Measurements from ENCODE around the gene TEX48.

DNA sequence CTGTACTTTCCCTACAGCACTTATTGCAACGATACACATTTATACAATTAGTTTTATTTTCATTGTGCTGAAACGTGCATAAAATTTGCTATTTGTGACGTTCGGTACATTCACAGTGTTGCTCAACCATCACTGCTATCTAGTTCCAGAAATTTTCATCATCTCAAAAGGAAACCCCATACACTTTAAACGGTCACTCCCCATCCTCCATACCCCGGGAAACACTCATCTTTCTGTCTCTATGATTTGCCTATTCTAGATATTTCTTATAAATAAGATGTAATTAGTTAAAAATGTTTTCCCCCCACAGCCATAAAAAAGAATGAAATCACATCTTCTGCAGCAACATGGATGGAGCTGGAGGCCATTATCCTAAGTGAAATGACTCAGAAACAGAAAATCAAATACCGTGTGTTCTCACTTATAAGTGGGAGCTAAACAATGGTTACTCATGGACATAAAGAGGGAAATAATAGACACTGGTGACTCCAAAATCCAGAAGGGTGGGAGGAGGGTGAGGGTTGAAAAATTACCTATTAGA lies 40.2 kb upstream of the TEX48 start:
- TF ChIP-seq CTCF (conservative IDR thresholded peaks at IDR 0.05): no peak
- TF ChIP-seq ZFX (IDR thresholded peaks at IDR 0.05): no peak
